Loucy (cell line): ENCODE results near the gene KIF12.

Source experiments
- H2AFZ ChIP-seq: fragments of 200-600 bp; sonication (generic); 2 replicates; pipeline ENCODE4 v1.6.0; 2016; ENCODE audit warnings: antibody characterized with exemption, mild to moderate bottlenecking, low read length, moderate library complexity
- H3F3A ChIP-seq: fragments of 200-600 bp; 2 replicates; pipeline ENCODE4 v1.6.0; 2016; ENCODE audit warnings: antibody characterized with exemption, low read depth, mild to moderate bottlenecking
- H3K27me3 ChIP-seq: fragments of 200-600 bp; sonication (generic); 2 replicates; pipeline ENCODE4 v1.6.1; 2014; ENCODE audit warnings: low read length, mild to moderate bottlenecking; ENCODE audit not compliant: insufficient read depth, poor library complexity, severe bottlenecking
- H3K36me3 ChIP-seq: fragments of 200-600 bp; sonication (generic); 2 replicates; pipeline ENCODE4 v1.6.1; 2016; ENCODE audit warnings: low read length; ENCODE audit not compliant: insufficient read depth
- H3K4me1 ChIP-seq: fragments of 200-600 bp; sonication (generic); 2 replicates; pipeline ENCODE4 v1.5.1; 2014; ENCODE audit warnings: low read length, mild to moderate bottlenecking; ENCODE audit not compliant: insufficient read depth, poor library complexity, severe bottlenecking
- H3K4me2 ChIP-seq: fragments of 200-600 bp; sonication (generic); 2 replicates; pipeline ENCODE4 v1.6.0; 2014; ENCODE audit warnings: antibody characterized with exemption, low read length, low read depth, mild to moderate bottlenecking; ENCODE audit not compliant: poor library complexity, severe bottlenecking
- H3K4me3 ChIP-seq: fragments of 200-600 bp; sonication (generic); 2 replicates; pipeline ENCODE4 v1.5.1; 2014; ENCODE audit warnings: low read length, mild to moderate bottlenecking, mixed read lengths; ENCODE audit not compliant: poor library complexity, severe bottlenecking
- H3K79me2 ChIP-seq: fragments of 200-600 bp; sonication (generic); 2 replicates; pipeline ENCODE4 v1.6.1; 2014; ENCODE audit warnings: low read length; ENCODE audit not compliant: insufficient read depth
- H3K9ac ChIP-seq: fragments of 200-600 bp; sonication (generic); 2 replicates; pipeline ENCODE4 v1.6.0; 2014; ENCODE audit warnings: mild to moderate bottlenecking, low read depth, low read length, moderate library complexity; ENCODE audit not compliant: poor library complexity, severe bottlenecking
- H3K9me2 ChIP-seq: fragments of 200-600 bp; sonication (generic); replicated peaks from 2 replicates; pipeline ENCODE4 v1.6.1; 2016; ENCODE audit warnings: low read depth, low read length, mixed read lengths
- H3K9me3 ChIP-seq: fragments of 200-600 bp; sonication (generic); 2 replicates; pipeline ENCODE4 v1.6.1; 2014; ENCODE audit warnings: mild to moderate bottlenecking, antibody characterized with exemption, low read length, low read depth; ENCODE audit not compliant: insufficient read depth
- H4K20me1 ChIP-seq: fragments of 200-600 bp; sonication (generic); 2 replicates; pipeline ENCODE4 v1.6.0; 2014; ENCODE audit warnings: antibody characterized with exemption, low read length, mild to moderate bottlenecking; ENCODE audit not compliant: insufficient read depth, poor library complexity, severe bottlenecking
- CTCF ChIP-seq: fragments of 200-600 bp; sonication (generic); conservative IDR thresholded peaks from 2 replicates; pipeline ENCODE4 v1.5.1; 2014; ENCODE audit warnings: mild to moderate bottlenecking, antibody characterized with exemption, low read length
- EZH2phosphoT487 ChIP-seq: fragments of 200-600 bp; IDR thresholded peaks from 2 replicates; pipeline ENCODE4 v1.6.1; 2018; ENCODE audit warnings: antibody characterized with exemption, mild to moderate bottlenecking, moderate library complexity, borderline replicate concordance

The KIF12 gene

GRCh38 chr9:114098936-114099668 is at the start of gene KIF12:
KIF12 (minus strand) TSS chr9:114099292; CDS start chr9:114099276, 16 bp downstream.
- Histone ChIP-seq H2AFZ (no peak within 1 kb of the TSS), H4K20me1 (no peaks in the 10 kb centered on the region), H3K9ac (no peak within 1 kb of the TSS), H3K36me3 (no peaks in the 10 kb centered on the region), H3K27me3 (no peaks in the 10 kb centered on the region), H3K9me2 (no peaks in the 10 kb centered on the region), H3K9me3 (no peaks in the 10 kb centered on the region), H3F3A (no peaks in the 10 kb centered on the region), H3K4me1 (no peaks in the 10 kb centered on the region), H3K79me2 (no peaks in the 10 kb centered on the region), H3K4me3 (no peak within 1 kb of the TSS), H3K4me2 (no peak within 1 kb of the TSS)
- TF ChIP-seq CTCF, result no peak
- TF ChIP-seq EZH2phosphoT487, result no peak

GRCh38 chr9:114146735-114147134 is 47.6 kb upstream of the KIF12 start:
- no peaks in the 10 kb centered on the region for H3K27me3 ChIP-seq
- no peaks in the 10 kb centered on the region for H3K9me3 ChIP-seq
- H3K9ac ChIP-seq, result no peak overlapping the region
- H2AFZ ChIP-seq, result no peak overlapping the region
- H3K4me2 ChIP-seq, result no peak overlapping the region
- H4K20me1 ChIP-seq, result no peaks in the 10 kb centered on the region
- H3F3A ChIP-seq, result no peaks in the 10 kb centered on the region
- no peaks in the 10 kb centered on the region for H3K79me2 ChIP-seq
- H3K4me1 ChIP-seq, result no peaks in the 10 kb centered on the region
- no peaks in the 10 kb centered on the region for H3K36me3 ChIP-seq
- H3K9me2 ChIP-seq, result no peaks in the 10 kb centered on the region
- TF ChIP-seq EZH2phosphoT487, result no peak
- no peak overlapping the region for H3K4me3 ChIP-seq

- Histone ChIP-seq H4K20me1 (no peaks in the 10 kb centered on the region), H3K79me2 (no peaks in the 10 kb centered on the region), H3F3A (no peaks in the 10 kb centered on the region), H3K4me3 (no peak overlapping the region), H3K9me2 (no peaks in the 10 kb centered on the region), H3K9ac (no peak overlapping the region), H3K4me2 (no peak overlapping the region), H3K9me3 (no peaks in the 10 kb centered on the region), H3K27me3 (peaks cover 3% of the 10 kb centered on the region), H3K4me1 (no peaks in the 10 kb centered on the region), H3K36me3 (no peaks in the 10 kb centered on the region), H2AFZ (no peak overlapping the region)
- no peak for TF ChIP-seq EZH2phosphoT487
- TF ChIP-seq CTCF, result no peak
Measured at GRCh38 chr9:114143234-114143633, 44.1 kb upstream of the KIF12 start.
